CD4-positive, alpha-beta memory T cell (primary cell): ENCODE results near the gene FBXW4. TPM values are rescaled to one million over a fixed set of nuclear protein-coding genes. Genes with fewer than 3 reads are reported as not detected.
A peak's percentile ranks its signal among the peaks of the same experiment; 100 is the strongest.

Source experiments
- CTCF ChIA-PET: fragments of 350-600 bp; sonication (Branson Sonifier 250); formaldehyde crosslinking; loops from one replicate; lab custom pipeline; 2021; ENCODE audit warnings: inconsistent platforms; ENCODE audit not compliant: partially characterized antibody; lab: Charles Lee
- POLR2A ChIA-PET: fragments of 350-600 bp; sonication (Branson Sonifier 250); formaldehyde crosslinking; loops from one replicate; lab custom pipeline; 2021; ENCODE audit not compliant: partially characterized antibody; lab: Charles Lee
- DNase-seq, 5 donors: peaks; one replicate each; pipeline versions ENCODE4 v3.0.0 to v3.0.0-alpha.2; 2020 to 2022; ENCODE audit warnings: mixed read lengths in 1 of 5
- H3K27ac ChIP-seq: one replicate; pipeline ENCODE4 v1.7.0; 2013; ENCODE audit warnings: low read depth, low read length
- H3K27me3 ChIP-seq: 2 replicates; pipeline ENCODE4 v1.7.0; 2013; ENCODE audit warnings: mild to moderate bottlenecking, low read length, moderate library complexity; ENCODE audit not compliant: insufficient read depth
- H3K36me3 ChIP-seq: 2 replicates; pipeline ENCODE4 v1.7.0; 2013; ENCODE audit warnings: mild to moderate bottlenecking, low read length, moderate library complexity; ENCODE audit not compliant: insufficient read depth
- H3K4me1 ChIP-seq: 2 replicates; pipeline ENCODE4 v1.7.0; 2013; ENCODE audit warnings: mild to moderate bottlenecking, low read length, moderate library complexity; ENCODE audit not compliant: insufficient read depth
- H3K4me3 ChIP-seq, 2 donors: one replicate each; pipeline ENCODE4 v1.7.0; 2013; ENCODE audit warnings: low read length in 2 of 2, mild to moderate bottlenecking in 1 of 2
- H3K9me3 ChIP-seq, 2 donors: one replicate each; pipeline ENCODE4 v1.7.0; 2013; ENCODE audit warnings: low read length in 2 of 2, control low read depth in 1 of 2; ENCODE audit not compliant: control insufficient read depth in 1 of 2
- H3K27ac Mint-ChIP-seq, 7 donors: one replicate each; pipeline ENCODE4 v1.8.0; 2020 to 2021; ENCODE audit warnings: mixed read lengths in 7 of 7, mild to moderate bottlenecking in 6 of 7, inconsistent platforms in 3 of 7, moderate library complexity in 3 of 7
- H3K27me3 Mint-ChIP-seq, 2 donors: one replicate each; pipeline ENCODE4 v1.8.0; 2020 to 2021; ENCODE audit warnings: mixed read lengths in 2 of 2
- H3K36me3 Mint-ChIP-seq, 2 donors: one replicate each; pipeline ENCODE4 v1.8.0; 2020 to 2021; ENCODE audit warnings: mixed read lengths in 2 of 2, inconsistent platforms in 1 of 2, mild to moderate bottlenecking in 1 of 2
- H3K4me1 Mint-ChIP-seq, 4 donors: one replicate each; pipeline ENCODE4 v1.8.0; 2020 to 2021; ENCODE audit warnings: mixed read lengths in 4 of 4, mild to moderate bottlenecking in 1 of 4
- H3K4me3 Mint-ChIP-seq, 8 donors: one replicate each; pipeline ENCODE4 v1.8.0; 2020 to 2021; ENCODE audit warnings: mixed read lengths in 8 of 8, mild to moderate bottlenecking in 7 of 8, moderate library complexity in 6 of 8, inconsistent platforms in 3 of 8
- H3K9me3 Mint-ChIP-seq, 8 donors: one replicate each; pipeline ENCODE4 v1.8.0; 2020 to 2021; ENCODE audit warnings: mixed read lengths in 8 of 8, mild to moderate bottlenecking in 5 of 8, inconsistent platforms in 3 of 8, moderate library complexity in 1 of 8
- intact Hi-C: fragments of 100-400 bp; cut with micrococcal nuclease; formaldehyde crosslinking; loops from one replicate; pipeline ENCODE4 v1.15.1; 2023
- polyA plus RNA-seq, 2 donors: library from polyadenylated mRNA; unstranded; fragments of 300-500 nt; fragmentation: Illumina TruSeq; gene quantifications; one replicate each; pipeline ENCODE4 v1.2.3, GENCODE V29; 2021
- total RNA-seq, 2 experiments: library from RNA; stranded (reverse); gene quantifications; one replicate each; pipeline ENCODE4 v1.2.3, GENCODE V29; 2021

FBXW4 gene
- total and polyA plus RNA-seq, 4 experiments from 2014 or later, result 5.1 to 96.6 (median 46.7) TPM

GRCh38 chr10:101618871-101619270 is 76.1 kb downstream of the FBXW4 start:
- no peaks in the 10 kb centered on the region for H3K27me3 Mint-ChIP-seq
- ChIA-PET POLR2A (no interaction called here), CTCF (no interaction called here)
- peaks cover 52% of the 10 kb centered on the region for H3K36me3 ChIP-seq
- DNase-seq, result no peak
- no peaks in the 10 kb centered on the region for H3K9me3 ChIP-seq
- no peaks in the 10 kb centered on the region for H3K4me1 Mint-ChIP-seq
- no peak overlapping the region for H3K4me3 ChIP-seq
- H3K36me3 Mint-ChIP-seq, result peaks cover 32 to 72% of the 10 kb centered on the region in 2 donors
- H3K9me3 Mint-ChIP-seq, result no peaks in the 10 kb centered on the region
- H3K27me3 ChIP-seq, result no peaks in the 10 kb centered on the region
- no peak overlapping the region for H3K4me3 Mint-ChIP-seq
- H3K4me1 ChIP-seq, result no peaks in the 10 kb centered on the region
- no peak overlapping the region for H3K27ac ChIP-seq
- peak overlapping the region in 3 of 7 donors; percentile 53 to 72 (median 62) for H3K27ac Mint-ChIP-seq
- intact Hi-C loops, result no loop called here

- peak overlapping the region in 6 of 7 donors; percentile 1 to 77 (median 50) for H3K27ac Mint-ChIP-seq
- CTCF ChIA-PET, result no interaction called here
Observed at GRCh38 chr10:101617824-101618568, 77.0 kb downstream of the FBXW4 start.

GRCh38 chr10:101617102-101617823 is 77.7 kb downstream of the FBXW4 start:
- no peaks in the 10 kb centered on the region for H3K9me3 ChIP-seq
- no peaks in the 10 kb centered on the region for H3K27me3 ChIP-seq
- H3K27ac Mint-ChIP-seq, result peak overlapping the region in 3 of 7 donors; percentile 28 to 77 (median 50)
- peaks cover 49% of the 10 kb centered on the region for H3K36me3 ChIP-seq
- H3K4me1 Mint-ChIP-seq, result peaks cover 0 to under 1% (median 0%) of the 10 kb centered on the region in 4 donors
- no peaks in the 10 kb centered on the region for H3K4me1 ChIP-seq
- no peaks in the 10 kb centered on the region for H3K9me3 Mint-ChIP-seq
- no peak overlapping the region for H3K27ac ChIP-seq
- CTCF ChIA-PET, result interaction anchor here (0.7 kb wide), 1 partner anchor 15 kb away, joined by 3 read pairs; no protein-coding TSS in a partner anchor
- H3K4me3 Mint-ChIP-seq, result no peak overlapping the region
- POLR2A ChIA-PET, result no interaction called here
- no peaks in the 10 kb centered on the region for H3K27me3 Mint-ChIP-seq
- intact Hi-C loops, result no loop called here
- H3K4me3 ChIP-seq, result no peak overlapping the region
- H3K36me3 Mint-ChIP-seq, result peaks cover 24 to 63% of the 10 kb centered on the region in 2 donors
- DNase-seq, result no peak

More at GRCh38 chr10:101617824-101618568, 77.0 kb downstream of the FBXW4 start:
- peaks cover 47% of the 10 kb centered on the region for H3K36me3 ChIP-seq
- Mint-ChIP-seq H3K4me1 (no peaks in the 10 kb centered on the region), H3K9me3 (no peaks in the 10 kb centered on the region), H3K27me3 (no peaks in the 10 kb centered on the region), H3K36me3 (peaks cover 28 to 66% of the 10 kb centered on the region in 2 donors), H3K4me3 (no peak overlapping the region)
- no peaks in the 10 kb centered on the region for H3K9me3 ChIP-seq
- POLR2A ChIA-PET, result no interaction called here
- intact Hi-C loops, result no loop called here
- DNase-seq, result no peak
- H3K27me3 ChIP-seq, result no peaks in the 10 kb centered on the region
- no peaks in the 10 kb centered on the region for H3K4me1 ChIP-seq
- no peak overlapping the region for H3K4me3 ChIP-seq
- H3K27ac ChIP-seq, result no peak overlapping the region

- Mint-ChIP-seq H3K4me1 (peaks cover 0 to 3% (median 0%) of the 10 kb centered on the region in 4 donors), H3K27me3 (no peaks in the 10 kb centered on the region), H3K9me3 (no peaks in the 10 kb centered on the region), H3K27ac (peak overlapping the region in 2 of 7 donors; percentile 64 to 69), H3K36me3 (peaks cover 20 to 63% of the 10 kb centered on the region in 2 donors), H3K4me3 (no peak overlapping the region)
- H3K4me3 ChIP-seq, result no peak overlapping the region
- DNase-seq, result no peak
- peaks cover 57% of the 10 kb centered on the region for H3K36me3 ChIP-seq
- no peak overlapping the region for H3K27ac ChIP-seq
- no peaks in the 10 kb centered on the region for H3K4me1 ChIP-seq
- no peaks in the 10 kb centered on the region for H3K9me3 ChIP-seq
- CTCF ChIA-PET, result interaction anchor here (0.7 to 1.4 kb wide), 3 partner anchors 14 to 403 kb away, joined by 3 to 4 read pairs (median 3); no protein-coding TSS in a partner anchor
- no peaks in the 10 kb centered on the region for H3K27me3 ChIP-seq
- POLR2A ChIA-PET, result no interaction called here
- intact Hi-C loops, result no loop called here
Observed at GRCh38 chr10:101616415-101617101, 78.4 kb downstream of the FBXW4 start.

GRCh38 chr10:101615525-101616116 is 79.3 kb downstream of the FBXW4 start:
- H3K9me3 Mint-ChIP-seq, result no peaks in the 10 kb centered on the region
- intact Hi-C loops, result no loop called here
- no peaks in the 10 kb centered on the region for H3K4me1 ChIP-seq
- no peaks in the 10 kb centered on the region for H3K27me3 ChIP-seq
- POLR2A ChIA-PET, result no interaction called here
- H3K27ac Mint-ChIP-seq, result peak overlapping the region in 5 of 7 donors; percentile 29 to 73 (median 57)
- no peaks in the 10 kb centered on the region for H3K9me3 ChIP-seq
- peaks cover 22 to 60% of the 10 kb centered on the region in 2 donors for H3K36me3 Mint-ChIP-seq
- H3K27ac ChIP-seq, result no peak overlapping the region
- no peak overlapping the region for H3K4me3 Mint-ChIP-seq
- H3K4me1 Mint-ChIP-seq, result peaks cover 0 to 3% (median 0%) of the 10 kb centered on the region in 4 donors
- no peak for DNase-seq
- peaks cover 60% of the 10 kb centered on the region for H3K36me3 ChIP-seq
- CTCF ChIA-PET, result interaction anchor here (0.8 to 1.4 kb wide), 2 partner anchors 13 to 402 kb away, joined by 3 to 4 read pairs; no protein-coding TSS in a partner anchor
- H3K4me3 ChIP-seq, result no peak overlapping the region
- H3K27me3 Mint-ChIP-seq, result no peaks in the 10 kb centered on the region

- peaks cover 0 to 3% (median 0%) of the 10 kb centered on the region in 4 donors for H3K4me1 Mint-ChIP-seq
- Histone ChIP-seq H3K36me3 (peaks cover 58% of the 10 kb centered on the region), H3K27ac (no peak overlapping the region), H3K27me3 (no peaks in the 10 kb centered on the region), H3K4me1 (no peaks in the 10 kb centered on the region), H3K4me3 (no peak overlapping the region), H3K9me3 (no peaks in the 10 kb centered on the region)
- H3K27me3 Mint-ChIP-seq, result no peaks in the 10 kb centered on the region
- intact Hi-C loops, result no loop called here
- ChIA-PET CTCF (interaction anchor here (1.4 kb wide), 1 partner anchor 13 kb away, joined by 4 read pairs; no protein-coding TSS in a partner anchor), POLR2A (no interaction called here)
- no peak overlapping the region for H3K4me3 Mint-ChIP-seq
- H3K36me3 Mint-ChIP-seq, result peaks cover 19 to 55% of the 10 kb centered on the region in 2 donors
- peak overlapping the region in 1 of 7 donors; percentile 3 for H3K27ac Mint-ChIP-seq
- H3K9me3 Mint-ChIP-seq, result no peaks in the 10 kb centered on the region
- no peak for DNase-seq
Observed at GRCh38 chr10:101614663-101615524, 80.1 kb downstream of the FBXW4 start.
